ENCODE measurements around the gene CAND2.

DNA sequence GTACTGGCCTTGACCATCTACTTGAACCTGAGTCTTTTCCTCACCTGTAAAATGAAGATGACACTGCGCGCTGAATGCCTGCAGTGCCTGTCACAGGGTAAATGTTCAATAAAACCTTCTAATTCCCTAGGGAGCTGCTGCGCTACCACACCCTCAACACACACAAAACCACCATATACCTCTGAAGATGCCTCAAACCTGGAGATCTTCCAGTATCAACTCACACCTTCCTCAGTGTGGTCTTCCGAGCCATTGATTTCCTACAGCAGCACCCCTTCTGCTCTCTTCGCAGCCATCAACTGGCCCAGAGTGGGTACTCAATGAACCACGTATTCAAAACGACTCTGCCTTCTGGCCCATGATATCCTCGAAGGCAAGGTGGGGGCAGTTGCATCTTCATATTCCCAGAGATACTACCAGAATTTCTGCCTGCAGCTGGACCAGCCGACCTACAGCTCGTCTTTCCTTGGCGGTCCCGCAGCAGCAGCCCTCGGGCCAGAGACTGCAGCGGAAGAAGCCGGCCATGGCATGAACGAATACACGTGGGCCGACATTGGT is 44.2 kb downstream of the CAND2 start:
- TF ChIP-seq, protein P1, sequence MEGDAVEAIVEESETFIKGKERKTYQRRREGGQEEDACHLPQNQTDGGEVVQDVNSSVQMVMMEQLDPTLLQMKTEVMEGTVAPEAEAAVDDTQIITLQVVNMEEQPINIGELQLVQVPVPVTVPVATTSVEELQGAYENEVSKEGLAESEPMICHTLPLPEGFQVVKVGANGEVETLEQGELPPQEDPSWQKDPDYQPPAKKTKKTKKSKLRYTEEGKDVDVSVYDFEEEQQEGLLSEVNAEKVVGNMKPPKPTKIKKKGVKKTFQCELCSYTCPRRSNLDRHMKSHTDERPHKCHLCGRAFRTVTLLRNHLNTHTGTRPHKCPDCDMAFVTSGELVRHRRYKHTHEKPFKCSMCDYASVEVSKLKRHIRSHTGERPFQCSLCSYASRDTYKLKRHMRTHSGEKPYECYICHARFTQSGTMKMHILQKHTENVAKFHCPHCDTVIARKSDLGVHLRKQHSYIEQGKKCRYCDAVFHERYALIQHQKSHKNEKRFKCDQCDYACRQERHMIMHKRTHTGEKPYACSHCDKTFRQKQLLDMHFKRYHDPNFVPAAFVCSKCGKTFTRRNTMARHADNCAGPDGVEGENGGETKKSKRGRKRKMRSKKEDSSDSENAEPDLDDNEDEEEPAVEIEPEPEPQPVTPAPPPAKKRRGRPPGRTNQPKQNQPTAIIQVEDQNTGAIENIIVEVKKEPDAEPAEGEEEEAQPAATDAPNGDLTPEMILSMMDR (IDR thresholded peaks at IDR 0.05), result no peak
- no peak for TF ChIP-seq POLR2A (IDR thresholded peaks at IDR 0.05)

Measured in testis (tissue), 2 donors.